Measurements from ENCODE around the gene PRDX3.

The PRDX3 gene

GRCh38 chr10:119178372-119179119 lies at the start of gene PRDX3:
PRDX3 (minus strand) TSS chr10:119178812; CDS start chr10:119178790, 22 bp downstream.
- Histone ChIP-seq H3K27ac (peak within 1 kb of the TSS; percentile 85), H3K9me3 (ENCODE audit: low read depth, low read length) (no peaks in the 10 kb centered on the region), H3K4me3 (peak within 1 kb of the TSS; percentile 90), H3K9ac (ENCODE audit: insufficient read length) (peak within 1 kb of the TSS; percentile 92), H3K36me3 (ENCODE audit: insufficient read depth, low read length) (peaks cover 31% of the 10 kb centered on the region)
- peak; percentile 50 for DNase-seq (ENCODE audit: low read depth, low spot score)
- TF ChIP-seq POLR2AphosphoS5 (IDR thresholded peaks at IDR 0.05; ENCODE audit: borderline replicate concordance, low read depth, low read length) (peak; percentile 91), FOXP2 (optimal IDR thresholded peaks at IDR 0.05; ENCODE audit: control extremely low read depth, extremely low read length, insufficient read depth) (no peak)

DNA sequence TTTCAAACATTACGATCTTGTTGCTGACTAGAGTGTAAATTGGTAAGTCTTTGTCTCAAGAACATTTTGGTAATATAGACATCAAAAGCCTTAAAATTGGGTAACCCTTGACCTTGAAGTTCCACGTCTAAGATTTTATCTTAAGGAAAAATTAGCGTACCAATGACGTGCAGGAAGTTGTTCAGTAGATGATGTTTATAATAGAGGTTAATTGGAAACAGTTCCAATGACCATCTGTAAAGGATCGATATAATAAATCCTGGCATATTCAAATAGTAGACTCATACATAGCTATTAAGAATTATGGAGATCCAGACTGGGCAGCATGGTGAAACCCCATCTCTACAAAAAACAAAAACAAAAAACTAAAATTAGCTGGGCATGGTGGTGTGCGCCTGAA lies 49.2 kb upstream of the PRDX3 start:
- H3K9me3 ChIP-seq (ENCODE audit: low read depth, low read length): no peaks in the 10 kb centered on the region
- DNase-seq (ENCODE audit: low read depth, low spot score): no peak
- TF ChIP-seq FOXP2 (optimal IDR thresholded peaks at IDR 0.05; ENCODE audit: control extremely low read depth, extremely low read length, insufficient read depth) (no peak), EZH2 (IDR thresholded peaks at IDR 0.05) (no peak), POLR2AphosphoS5 (IDR thresholded peaks at IDR 0.05; ENCODE audit: borderline replicate concordance, low read depth, low read length) (no peak)
- no peak overlapping the region for H3K27ac ChIP-seq
- H3K36me3 ChIP-seq (ENCODE audit: insufficient read depth, low read length): no peaks in the 10 kb centered on the region
- no peak overlapping the region for H3K4me3 ChIP-seq
- H3K9ac ChIP-seq (ENCODE audit: insufficient read length): no peak overlapping the region

DNA sequence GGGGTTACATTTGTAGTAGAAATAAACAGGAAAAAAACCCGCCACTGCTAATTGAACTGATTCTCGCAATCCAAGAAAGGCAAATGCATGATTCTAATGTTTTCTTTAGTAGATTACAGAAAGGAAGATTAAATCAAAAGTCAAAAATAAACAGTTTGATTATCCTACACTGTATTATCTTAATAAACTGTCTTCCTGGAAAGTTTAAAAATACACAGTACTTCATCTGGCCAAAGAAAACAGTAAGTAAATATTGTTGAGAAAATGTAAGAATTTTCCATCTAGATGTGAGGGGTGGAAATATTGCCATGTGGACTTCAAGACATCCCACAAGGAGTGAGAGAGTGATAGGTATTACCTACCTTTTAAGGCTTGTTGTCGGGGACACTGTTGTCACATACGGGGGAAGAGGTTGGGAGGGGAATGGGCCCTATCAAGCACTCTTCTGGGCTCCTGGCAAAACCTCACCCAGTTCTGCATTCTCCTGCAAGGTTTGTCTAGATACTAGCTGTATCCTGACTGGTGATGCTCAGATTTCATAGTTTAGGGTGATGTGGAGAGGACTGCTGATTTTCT lies 46.6 kb upstream of the PRDX3 start:
- no peaks in the 10 kb centered on the region for H3K36me3 ChIP-seq (ENCODE audit: insufficient read depth, low read length)
- no peak overlapping the region for H3K4me3 ChIP-seq
- no peak for DNase-seq (ENCODE audit: low read depth, low spot score)
- H3K9me3 ChIP-seq (ENCODE audit: low read depth, low read length): no peaks in the 10 kb centered on the region
- 0 out of 2 replicates have a peak overlapping the region, but pooled peaks have one; percentile 31 for H3K27ac ChIP-seq
- H3K9ac ChIP-seq (ENCODE audit: insufficient read length): no peak overlapping the region
- no peak for TF ChIP-seq EZH2 (IDR thresholded peaks at IDR 0.05)

DNA sequence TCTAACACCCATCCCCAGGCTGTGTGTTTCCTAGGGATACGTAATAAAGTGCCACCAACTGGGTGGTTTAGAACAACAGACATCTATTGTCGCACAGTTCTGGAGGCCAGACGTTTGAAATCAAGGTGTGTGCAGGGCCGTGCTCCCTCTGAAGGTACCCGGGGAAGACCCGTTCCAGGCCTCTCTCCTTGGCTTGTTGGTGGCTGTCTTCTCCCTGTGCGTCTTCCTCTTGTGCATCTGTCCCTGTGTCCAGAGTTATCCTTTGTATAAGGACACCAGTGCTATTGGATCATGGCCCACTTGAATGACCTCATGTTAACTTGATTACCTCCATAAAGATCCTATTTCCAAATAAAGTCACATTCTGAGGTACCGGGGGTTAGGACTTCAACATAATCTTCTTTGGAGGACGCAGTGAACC lies 44.4 kb upstream of the PRDX3 start:
- no peak for DNase-seq (ENCODE audit: low read depth, low spot score)
- H3K4me3 ChIP-seq: no peak overlapping the region
- TF ChIP-seq POLR2AphosphoS5 (IDR thresholded peaks at IDR 0.05; ENCODE audit: borderline replicate concordance, low read depth, low read length): no peak
- TF ChIP-seq EZH2 (IDR thresholded peaks at IDR 0.05): no peak
- no peak for TF ChIP-seq FOXP2 (optimal IDR thresholded peaks at IDR 0.05; ENCODE audit: control extremely low read depth, extremely low read length, insufficient read depth)
- no peak overlapping the region for H3K27ac ChIP-seq
- no peak overlapping the region for H3K9ac ChIP-seq (ENCODE audit: insufficient read length)
- H3K36me3 ChIP-seq (ENCODE audit: insufficient read depth, low read length): no peaks in the 10 kb centered on the region
- H3K9me3 ChIP-seq (ENCODE audit: low read depth, low read length): no peaks in the 10 kb centered on the region

DNA sequence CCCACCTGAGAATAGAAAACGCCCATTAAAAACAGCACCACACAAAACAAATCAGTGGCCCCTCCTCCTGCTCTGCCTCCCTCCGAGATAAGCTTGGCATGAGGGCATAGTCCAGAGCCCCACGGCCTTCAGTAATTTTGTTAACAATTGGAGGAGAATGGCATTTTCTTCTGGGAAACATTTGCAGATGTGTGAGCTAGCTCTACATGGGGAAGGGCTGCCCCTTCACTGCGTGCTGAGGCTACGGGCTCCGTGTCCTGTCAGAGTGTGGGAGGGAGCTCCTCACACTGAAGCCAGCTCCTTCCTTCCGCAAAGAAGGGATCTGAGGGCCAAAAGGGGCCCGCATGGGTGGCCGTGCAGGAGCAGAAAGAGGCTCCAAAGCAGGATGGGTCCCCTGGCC lies 43.9 kb upstream of the PRDX3 start:
- no peak for DNase-seq (ENCODE audit: low read depth, low spot score)
- no peak overlapping the region for H3K9ac ChIP-seq (ENCODE audit: insufficient read length)

GRCh38 chr10:119221666-119222065 lies 43.1 kb upstream of the PRDX3 start:
- Histone ChIP-seq H3K27ac (no peak overlapping the region), H3K4me3 (no peak overlapping the region), H3K9me3 (ENCODE audit: low read depth, low read length) (no peaks in the 10 kb centered on the region), H3K9ac (ENCODE audit: insufficient read length) (no peak overlapping the region), H3K36me3 (ENCODE audit: insufficient read depth, low read length) (no peaks in the 10 kb centered on the region)
- no peak for TF ChIP-seq EZH2 (IDR thresholded peaks at IDR 0.05)
- no peak for TF ChIP-seq FOXP2 (optimal IDR thresholded peaks at IDR 0.05; ENCODE audit: control extremely low read depth, extremely low read length, insufficient read depth)
- TF ChIP-seq POLR2AphosphoS5 (IDR thresholded peaks at IDR 0.05; ENCODE audit: borderline replicate concordance, low read depth, low read length): no peak
- DNase-seq (ENCODE audit: low read depth, low spot score): no peak

More for the DNA sequence above, 43.9 kb upstream of the PRDX3 start:
- H3K4me3 ChIP-seq: no peak overlapping the region
- H3K27ac ChIP-seq: no peak overlapping the region
- H3K36me3 ChIP-seq (ENCODE audit: insufficient read depth, low read length): no peaks in the 10 kb centered on the region
- H3K9me3 ChIP-seq (ENCODE audit: low read depth, low read length): no peaks in the 10 kb centered on the region
- TF ChIP-seq FOXP2 (optimal IDR thresholded peaks at IDR 0.05; ENCODE audit: control extremely low read depth, extremely low read length, insufficient read depth): no peak
- TF ChIP-seq POLR2AphosphoS5 (IDR thresholded peaks at IDR 0.05; ENCODE audit: borderline replicate concordance, low read depth, low read length): no peak
- TF ChIP-seq EZH2 (IDR thresholded peaks at IDR 0.05): no peak

- no peak for DNase-seq (ENCODE audit: low read depth, low spot score)
- Histone ChIP-seq H3K9me3 (ENCODE audit: low read depth, low read length) (no peaks in the 10 kb centered on the region), H3K4me3 (no peak overlapping the region), H3K36me3 (ENCODE audit: insufficient read depth, low read length) (no peaks in the 10 kb centered on the region), H3K27ac (no peak overlapping the region), H3K9ac (ENCODE audit: insufficient read length) (no peak overlapping the region)
- TF ChIP-seq FOXP2 (optimal IDR thresholded peaks at IDR 0.05; ENCODE audit: control extremely low read depth, extremely low read length, insufficient read depth) (no peak), POLR2AphosphoS5 (IDR thresholded peaks at IDR 0.05; ENCODE audit: borderline replicate concordance, low read depth, low read length) (no peak), EZH2 (IDR thresholded peaks at IDR 0.05) (no peak)
Observed at GRCh38 chr10:119221201-119221600, 42.6 kb upstream of the PRDX3 start.

DNA sequence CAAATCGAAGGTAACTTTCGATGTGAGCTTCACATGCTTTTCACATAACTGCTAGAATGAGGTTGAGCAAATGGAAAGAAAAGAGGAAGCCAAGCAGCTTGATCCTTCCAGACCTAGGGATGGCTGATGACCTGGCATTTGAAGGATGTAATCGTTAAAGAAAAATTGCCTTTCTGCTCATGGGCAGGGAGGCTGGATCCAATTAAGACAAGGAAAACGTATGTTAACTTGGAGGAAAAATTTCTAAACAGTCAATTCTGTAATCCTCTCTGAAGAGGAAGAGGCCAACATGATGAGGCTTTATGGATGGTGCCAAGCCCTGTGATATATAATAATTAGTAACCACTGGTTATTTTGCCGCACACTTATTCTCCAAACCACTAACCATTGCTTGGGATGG lies 41.3 kb upstream of the PRDX3 start:
- Histone ChIP-seq H3K9me3 (ENCODE audit: low read depth, low read length) (no peaks in the 10 kb centered on the region), H3K27ac (no peak overlapping the region), H3K36me3 (ENCODE audit: insufficient read depth, low read length) (no peaks in the 10 kb centered on the region), H3K9ac (ENCODE audit: insufficient read length) (no peak overlapping the region), H3K4me3 (no peak overlapping the region)
- DNase-seq (ENCODE audit: low read depth, low spot score): no peak
- TF ChIP-seq FOXP2 (optimal IDR thresholded peaks at IDR 0.05; ENCODE audit: control extremely low read depth, extremely low read length, insufficient read depth): no peak
- TF ChIP-seq POLR2AphosphoS5 (IDR thresholded peaks at IDR 0.05; ENCODE audit: borderline replicate concordance, low read depth, low read length): no peak

Measured in SK-N-MC (cell line).